Stimulated activated CD8-positive, alpha-beta memory T cell treated with anti-CD3 and anti-CD28 coated beads, Interleukin-4, amount 100 ng/mL, for 24 hours (primary cell): ENCODE measurements around the gene C14orf119.
A peak's percentile ranks its signal among the peaks of the same experiment; 100 is the strongest.

Experiments used
- DNase-seq: peaks from one replicate; pipeline ENCODE4 v3.0.0-alpha.2; 2020; ENCODE audit warnings: low read depth

The C14orf119 gene

GRCh38 chr14:23095196-23096108 is at the start of gene C14orf119:
Gene C14orf119 (plus strand): TSS chr14:23095505. CDS start chr14:23097659, 2,154 bp downstream.
- DNase-seq = peak; percentile 99

GRCh38 chr14:23047034-23047634 is 48.2 kb upstream of the C14orf119 start:
- no peak for DNase-seq

GRCh38 chr14:23047751-23048693 is 47.3 kb upstream of the C14orf119 start:
- no peak for DNase-seq

- DNase-seq = no peak
Measured at GRCh38 chr14:23049011-23049410, 46.3 kb upstream of the C14orf119 start.

- DNase-seq = no peak
Measured at GRCh38 chr14:23051141-23052057, 43.9 kb upstream of the C14orf119 start.

- no peak for DNase-seq
Measured at GRCh38 chr14:23052182-23052623, 43.1 kb upstream of the C14orf119 start.

- DNase-seq = no peak
Measured at GRCh38 chr14:23052671-23053070, 42.6 kb upstream of the C14orf119 start.

GRCh38 chr14:23053426-23053825 is 41.9 kb upstream of the C14orf119 start:
- no peak for DNase-seq

GRCh38 chr14:23054000-23054811 is 41.1 kb upstream of the C14orf119 start:
- no peak for DNase-seq

- no peak for DNase-seq
Measured at GRCh38 chr14:23055147-23055550, 40.2 kb upstream of the C14orf119 start.

- DNase-seq = no peak
Measured at GRCh38 chr14:23055621-23056144, 39.6 kb upstream of the C14orf119 start.

GRCh38 chr14:23056145-23056955 is 39.0 kb upstream of the C14orf119 start:
- DNase-seq = peak; percentile 39

- peak; percentile 48 for DNase-seq
Measured at GRCh38 chr14:23056956-23057756, 38.1 kb upstream of the C14orf119 start, which contains the start of gene CDH24. Gene CDH24 (minus strand): TSS chr14:23057520. CDS start chr14:23055733, 1,787 bp downstream.

- DNase-seq = peak; percentile 82
Measured at GRCh38 chr14:23057757-23058653, 37.3 kb upstream of the C14orf119 start.

GRCh38 chr14:23058654-23059504 is 36.4 kb upstream of the C14orf119 start:
- no peak for DNase-seq
